GM23248 (cell line): Measurements from ENCODE around the gene CKAP5. TPM values are rescaled to one million over a fixed set of nuclear protein-coding genes. Genes with fewer than 3 reads are reported as not detected.

Experiments used
- DNase-seq: peaks from one replicate; pipeline ENCODE4 v3.0.0-alpha.2; 2015
- H2AFZ ChIP-seq: fragments of 200-600 bp; sonication (generic); 2 replicates; pipeline ENCODE4 v1.6.1; 2016; ENCODE audit warnings: antibody characterized with exemption
- H3F3A ChIP-seq: fragments of 200-600 bp; sonication (generic); 2 replicates; pipeline ENCODE4 v1.6.1; 2016; ENCODE audit warnings: mild to moderate bottlenecking, antibody characterized with exemption, mixed run types; ENCODE audit not compliant: insufficient read depth
- H3K27ac ChIP-seq: fragments of 200-600 bp; sonication (generic); 2 replicates; pipeline ENCODE4 v1.5.1; 2016; ENCODE audit warnings: mild to moderate bottlenecking
- H3K27me3 ChIP-seq: fragments of 200-600 bp; sonication (generic); replicated peaks from 2 replicates; pipeline ENCODE4 v1.6.1; 2016; ENCODE audit warnings: mild to moderate bottlenecking; ENCODE audit not compliant: insufficient read depth
- H3K36me3 ChIP-seq: fragments of 200-600 bp; sonication (generic); 2 replicates; pipeline ENCODE4 v1.6.1; 2016; ENCODE audit warnings: low read depth, mild to moderate bottlenecking
- H3K4me1 ChIP-seq: fragments of 200-600 bp; sonication (generic); 2 replicates; pipeline ENCODE4 v1.6.1; 2016; ENCODE audit warnings: mild to moderate bottlenecking; ENCODE audit not compliant: insufficient read depth
- H3K4me2 ChIP-seq: fragments of 200-600 bp; sonication (generic); one replicate; pipeline ENCODE4 v1.6.1; 2016; ENCODE audit warnings: mild to moderate bottlenecking; ENCODE audit not compliant: unreplicated experiment
- H3K4me3 ChIP-seq: fragments of 200-600 bp; sonication (generic); 2 replicates; pipeline ENCODE4 v1.5.1; 2016; ENCODE audit warnings: mild to moderate bottlenecking
- H3K79me2 ChIP-seq: fragments of 200-600 bp; sonication (generic); 2 replicates; pipeline ENCODE4 v1.6.1; 2016; ENCODE audit warnings: mild to moderate bottlenecking; ENCODE audit not compliant: insufficient read depth
- H3K9ac ChIP-seq: fragments of 200-600 bp; sonication (generic); 2 replicates; pipeline ENCODE4 v1.6.1; 2016; ENCODE audit warnings: mild to moderate bottlenecking
- H3K9me2 ChIP-seq: fragments of 200-600 bp; sonication (generic); 2 replicates; pipeline ENCODE4 v1.6.1; 2016; ENCODE audit warnings: mixed run types, mild to moderate bottlenecking, moderate library complexity; ENCODE audit not compliant: insufficient read depth
- H3K9me3 ChIP-seq: fragments of 200-600 bp; sonication (generic); one replicate; pipeline ENCODE4 v1.6.1; 2017; ENCODE audit warnings: low read depth
- H4K20me1 ChIP-seq: fragments of 200-600 bp; sonication (generic); 2 replicates; pipeline ENCODE4 v1.6.0; 2016; ENCODE audit not compliant: insufficient read depth
- EZH2 ChIP-seq: fragments of 200-600 bp; sonication (generic); IDR thresholded peaks from 2 replicates; pipeline ENCODE4 v1.6.1; 2018; ENCODE audit warnings: antibody characterized with exemption, mild to moderate bottlenecking; ENCODE audit not compliant: insufficient read depth, poor library complexity, severe bottlenecking
- EZH2phosphoT487 ChIP-seq: fragments of 200-600 bp; sonication (generic); IDR thresholded peaks from 2 replicates; pipeline ENCODE4 v1.6.1; 2018; ENCODE audit warnings: antibody characterized with exemption, moderate library complexity, mild to moderate bottlenecking, low read depth; ENCODE audit not compliant: insufficient read depth
- WGBS, 2 experiments: methylation state at CpG; one replicate each; pipeline ENCODE4 v1.1.6; 2015 to 2017; ENCODE audit warnings: low lambda C conversion rate in 2 of 2, low coverage in 1 of 2; ENCODE audit errors: missing lambda C conversion rate in 2 of 2; 5-methylcytosine and 5-hydroxymethylcytosine counted together
- in situ Hi-C: fragments of 300-500 bp; cut with MboI; formaldehyde crosslinking; loops from 2 replicates; pipeline ENCODE4 v1.15.0; 2020
- polyA plus RNA-seq: library from polyadenylated mRNA; unstranded; fragments of >200 nt; fragmentation: Nextera tagmentation; extraction: Ambion mirVana; gene quantifications from 2 replicates; pipeline ENCODE4 v1.2.1, GENCODE V29; 2016
- total RNA-seq: library from RNA; depleted of rRNA; stranded (reverse); fragments of >200 nt; shearing (Covaris generic); gene quantifications from 2 replicates; pipeline ENCODE4 v1.2.3, GENCODE V29; 2014

The CKAP5 gene
- total and polyA plus RNA-seq, 2 experiments from 2014 or later = 35.2 to 47.6 TPM

DNA sequence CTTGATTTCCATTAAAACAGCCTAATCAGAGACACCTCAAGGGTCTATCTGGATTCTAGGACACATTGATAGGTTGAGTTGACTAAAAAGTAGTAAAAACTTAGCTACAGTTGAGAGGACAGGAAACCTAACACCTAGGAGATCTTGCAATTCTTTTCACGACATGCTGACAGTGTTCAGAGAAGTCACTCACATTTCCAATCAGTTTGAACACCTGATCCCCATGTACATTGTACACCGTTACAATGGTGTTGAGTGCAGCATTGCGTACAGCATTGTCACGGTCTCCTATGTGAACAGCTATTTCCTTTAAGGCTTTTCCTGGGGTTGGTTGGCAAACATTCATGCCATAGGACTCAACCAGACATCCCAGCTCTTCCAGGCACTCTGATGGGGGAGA is 84.3 kb downstream of the CKAP5 start:
- WGBS, 2 experiments = 86 to 92% methylated on average over 4 of the region's 4 CpGs
- H2AFZ ChIP-seq = no peak overlapping the region
- H3K4me3 ChIP-seq = no peak overlapping the region
- H3K27me3 ChIP-seq = no peaks in the 10 kb centered on the region
- no peaks in the 10 kb centered on the region for H3K4me1 ChIP-seq
- in situ Hi-C loops = no loop called here
- 0 out of 2 replicates have a peak, but pooled peaks cover 4% of the 10 kb centered on the region for H3F3A ChIP-seq
- TF ChIP-seq EZH2 = no peak
- no peak for TF ChIP-seq EZH2phosphoT487
- H3K79me2 ChIP-seq = no peaks in the 10 kb centered on the region
- H3K9me3 ChIP-seq = no peaks in the 10 kb centered on the region
- peaks cover 3% of the 10 kb centered on the region; the same call in 1 of the 2 replicates for H4K20me1 ChIP-seq
- no peak overlapping the region for H3K4me2 ChIP-seq
- no peak overlapping the region for H3K27ac ChIP-seq
- no peaks in the 10 kb centered on the region for H3K9me2 ChIP-seq
- H3K36me3 ChIP-seq = peaks cover 56% of the 10 kb centered on the region
- DNase-seq = no peak
- no peak overlapping the region for H3K9ac ChIP-seq

- Histone ChIP-seq H3K4me1 (no peaks in the 10 kb centered on the region), H3K79me2 (no peaks in the 10 kb centered on the region), H3K9me3 (no peaks in the 10 kb centered on the region), H3F3A (0 out of 2 replicates have a peak, but pooled peaks cover 13% of the 10 kb centered on the region), H3K9ac (no peak overlapping the region), H3K27me3 (no peaks in the 10 kb centered on the region), H3K9me2 (no peaks in the 10 kb centered on the region), H2AFZ (no peak overlapping the region), H4K20me1 (peaks cover 3% of the 10 kb centered on the region; the same call in 1 of the 2 replicates), H3K4me3 (no peak overlapping the region), H3K4me2 (no peak overlapping the region), H3K36me3 (peaks cover 61% of the 10 kb centered on the region), H3K27ac (no peak overlapping the region)
- WGBS, 2 experiments = 99% methylated on average over 6 of the region's 6 CpGs
- in situ Hi-C loops = no loop called here
- no peak for TF ChIP-seq EZH2
- no peak for TF ChIP-seq EZH2phosphoT487
- DNase-seq = no peak
Measured at GRCh38 chr11:46760429-46761128, 85.5 kb downstream of the CKAP5 start.

DNA sequence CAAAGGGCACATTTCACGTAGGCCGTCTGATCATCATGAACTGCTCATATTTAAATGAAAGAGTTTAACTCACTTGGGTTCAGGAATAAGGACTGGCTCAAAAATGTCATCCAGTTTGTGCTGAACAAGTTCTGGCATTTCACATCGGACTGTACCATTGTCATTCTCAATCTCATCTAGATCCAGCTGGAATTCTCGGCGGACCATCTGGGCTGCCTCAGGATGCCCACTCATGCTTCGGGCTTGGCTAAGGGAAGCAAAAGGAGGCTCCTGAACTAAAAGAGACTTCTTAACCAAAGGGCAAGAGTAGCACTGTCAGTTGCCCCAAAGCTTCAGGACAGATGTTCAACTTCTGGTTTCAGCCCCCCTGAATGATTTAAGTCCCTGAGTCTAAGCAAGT is 86.9 kb downstream of the CKAP5 start:
- no peak for DNase-seq
- H3K36me3 ChIP-seq = peaks cover 74% of the 10 kb centered on the region
- H3K9me2 ChIP-seq = no peaks in the 10 kb centered on the region
- TF ChIP-seq EZH2phosphoT487 (no peak), EZH2 (no peak)
- in situ Hi-C loops = no loop called here
- no peaks in the 10 kb centered on the region for H3K4me1 ChIP-seq
- no peaks in the 10 kb centered on the region for H3K79me2 ChIP-seq
- no peak overlapping the region for H3K9ac ChIP-seq
- H3K4me2 ChIP-seq = no peak overlapping the region
- H3K27me3 ChIP-seq = no peaks in the 10 kb centered on the region
- peaks cover 3% of the 10 kb centered on the region; the same call in 1 of the 2 replicates for H4K20me1 ChIP-seq
- 0 out of 2 replicates have a peak, but pooled peaks cover 13% of the 10 kb centered on the region for H3F3A ChIP-seq
- H3K4me3 ChIP-seq = no peak overlapping the region
- no peak overlapping the region for H2AFZ ChIP-seq
- no peaks in the 10 kb centered on the region for H3K9me3 ChIP-seq
- H3K27ac ChIP-seq = no peak overlapping the region
- 98% methylated on average over 6 of the region's 6 CpGs for WGBS, 2 experiments

DNA sequence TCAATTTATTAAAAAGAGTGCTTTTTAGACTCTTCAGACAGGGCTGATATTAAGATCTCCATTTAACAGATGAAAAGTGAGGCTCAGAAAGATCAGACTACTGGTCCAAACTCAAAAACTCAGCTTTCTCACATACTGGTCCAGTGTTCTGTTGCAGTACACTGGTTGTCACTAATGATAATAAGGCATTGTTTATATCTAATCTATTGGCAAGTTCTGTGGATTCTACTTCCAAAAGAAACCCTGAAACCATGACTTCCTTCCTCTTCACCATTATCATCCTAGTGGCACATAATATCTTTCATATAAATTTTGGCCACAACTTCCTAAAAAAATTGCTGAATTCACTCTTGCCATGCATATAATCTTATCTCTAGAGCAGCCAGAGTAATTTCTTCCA is 90.1 kb downstream of the CKAP5 start:
- no peak overlapping the region for H3K9ac ChIP-seq
- H3F3A ChIP-seq = 0 out of 2 replicates have a peak, but pooled peaks cover 13% of the 10 kb centered on the region
- no peaks in the 10 kb centered on the region for H3K27me3 ChIP-seq
- no peaks in the 10 kb centered on the region for H3K9me3 ChIP-seq
- DNase-seq = no peak
- no peak overlapping the region for H3K4me3 ChIP-seq
- H3K27ac ChIP-seq = no peak overlapping the region
- no peaks in the 10 kb centered on the region for H3K79me2 ChIP-seq
- no peak for TF ChIP-seq EZH2phosphoT487
- TF ChIP-seq EZH2 = no peak
- H2AFZ ChIP-seq = no peak overlapping the region
- H4K20me1 ChIP-seq = peaks cover 3% of the 10 kb centered on the region; the same call in 1 of the 2 replicates
- no peaks in the 10 kb centered on the region for H3K9me2 ChIP-seq
- in situ Hi-C loops = no loop called here
- no peaks in the 10 kb centered on the region for H3K4me1 ChIP-seq
- H3K36me3 ChIP-seq = peaks cover 77% of the 10 kb centered on the region
- no peak overlapping the region for H3K4me2 ChIP-seq
